ENCODE results near the gene CEP350.
"Not testable (repeated sequence)": the region's sequence is repeated elsewhere in the genome, so short reads cannot be mapped to it uniquely, and the experiment has no call there.

The CEP350 gene

GRCh38 chr1:179990847-179991246 lies 36.2 kb downstream of the CEP350 start:
- no peak for DNase-seq

GRCh38 chr1:179995576-179995975 lies 41.0 kb downstream of the CEP350 start:
- DNase-seq, result no peak

- DNase-seq, result no peak
These were observed 41.5 kb downstream of the CEP350 start for GRCh38 chr1:179996099-179996498.

- no peak for DNase-seq
These were observed 46.0 kb downstream of the CEP350 start for GRCh38 chr1:180000575-180000974.

GRCh38 chr1:180002437-180002836 lies 47.8 kb downstream of the CEP350 start:
- no peak for DNase-seq

GRCh38 chr1:180003026-180003695 lies 48.6 kb downstream of the CEP350 start:
- no peak for DNase-seq

- not testable (repeated sequence) for DNase-seq
These were observed 52.2 kb downstream of the CEP350 start for GRCh38 chr1:180006762-180007161.

- DNase-seq, result no peak
These were observed 65.4 kb downstream of the CEP350 start for GRCh38 chr1:180020017-180020416.

GRCh38 chr1:180026556-180026955 lies 71.9 kb downstream of the CEP350 start:
- no peak for DNase-seq

GRCh38 chr1:180027949-180028445 lies 73.4 kb downstream of the CEP350 start:
- DNase-seq, result no peak

- no peak for DNase-seq
These were observed 74.3 kb downstream of the CEP350 start for GRCh38 chr1:180028864-180029263.

- DNase-seq, result no peak
These were observed 75.0 kb downstream of the CEP350 start for GRCh38 chr1:180029524-180030135.

GRCh38 chr1:180031664-180032063 lies 77.1 kb downstream of the CEP350 start:
- DNase-seq, result no peak

GRCh38 chr1:180033390-180033789 lies 78.8 kb downstream of the CEP350 start:
- DNase-seq, result no peak

GRCh38 chr1:180040034-180040433 lies 85.4 kb downstream of the CEP350 start:
- DNase-seq, result no peak

GRCh38 chr1:180041582-180041981 lies 87.0 kb downstream of the CEP350 start:
- DNase-seq, result no peak

- no peak for DNase-seq
These were observed 88.5 kb downstream of the CEP350 start for GRCh38 chr1:180042988-180043622.

- no peak for DNase-seq
These were observed 89.2 kb downstream of the CEP350 start for GRCh38 chr1:180043785-180044184.

GRCh38 chr1:180046674-180047073 lies 92.1 kb downstream of the CEP350 start:
- no peak for DNase-seq

- DNase-seq, result no peak
These were observed 99.3 kb downstream of the CEP350 start for GRCh38 chr1:180053594-180054567.

GRCh38 chr1:180057883-180058396 lies 103.3 kb downstream of the CEP350 start:
- no peak for DNase-seq

GRCh38 chr1:180061019-180061418 lies 106.4 kb downstream of the CEP350 start:
- DNase-seq, result no peak
